Caco-2 (cell line): ENCODE data around the gene DSG2. TPM values are rescaled to one million over a fixed set of nuclear protein-coding genes. Genes with fewer than 3 reads are reported as not detected.
A peak's percentile ranks its signal among the peaks of the same experiment; 100 is the strongest.

Experiments used
- BruUV-seq: library from RNA; stranded (reverse); fragments of 400-500 nt; replicated peaks from 2 replicates; lab custom pipeline; 2021; lab: Mats Ljungman, UMichigan
- CTCF ChIA-PET: fragments of 300-600 bp; sonication (Branson Sonifier 250); formaldehyde crosslinking; loops from one replicate; lab custom pipeline; 2022; ENCODE audit warnings: antibody characterized with exemption; lab: Charles Lee
- POLR2A ChIA-PET: fragments of 300-600 bp; sonication (Branson Sonifier 250); formaldehyde crosslinking; loops from one replicate; lab custom pipeline; 2022; ENCODE audit warnings: antibody characterized with exemption; lab: Charles Lee
- DNase-seq, 2 experiments: peaks; one replicate each; pipeline versions ENCODE4 v3.0.0 to v3.0.0-alpha.2; 2020 to 2022
- H3K27me3 ChIP-seq: replicated peaks from 2 replicates; pipeline ENCODE4 v1.6.0; 2011; ENCODE audit warnings: low read length; ENCODE audit not compliant: control insufficient read depth, insufficient read depth
- H3K36me3 ChIP-seq: 2 replicates; pipeline ENCODE4 v1.5.1; 2011; ENCODE audit warnings: low read length; ENCODE audit not compliant: control insufficient read depth, insufficient read depth
- H3K4me1 ChIP-seq: fragments of 250-450 bp; sonication (Bioruptor Pico); 2 replicates; pipeline ENCODE4 v1.5.1; 2020; ENCODE audit warnings: mild to moderate bottlenecking
- H3K4me3 ChIP-seq: 2 replicates; pipeline ENCODE4 v1.5.1; 2011; ENCODE audit warnings: low read depth, mild to moderate bottlenecking, control low read depth, low read length
- H3K9me3 ChIP-seq: fragments of 250-450 bp; sonication (Bioruptor Pico); 2 replicates; pipeline ENCODE4 v1.5.1; 2020; ENCODE audit warnings: mild to moderate bottlenecking, moderate library complexity
- H3K27ac Mint-ChIP-seq: one replicate; pipeline ENCODE4 v1.8.0; 2022; ENCODE audit warnings: mixed read lengths; ENCODE audit not compliant: unreplicated experiment
- H3K27me3 Mint-ChIP-seq: one replicate; pipeline ENCODE4 v1.8.0; 2022; ENCODE audit warnings: mixed read lengths; ENCODE audit not compliant: insufficient read depth, unreplicated experiment
- H3K36me3 Mint-ChIP-seq: one replicate; pipeline ENCODE4 v1.8.0; 2022; ENCODE audit warnings: mild to moderate bottlenecking, mixed read lengths; ENCODE audit not compliant: insufficient read depth, unreplicated experiment
- H3K4me1 Mint-ChIP-seq: one replicate; pipeline ENCODE4 v1.8.0; 2022; ENCODE audit warnings: low read depth, mixed read lengths; ENCODE audit not compliant: unreplicated experiment
- H3K4me3 Mint-ChIP-seq: one replicate; pipeline ENCODE4 v1.8.0; 2022; ENCODE audit warnings: mild to moderate bottlenecking, moderate library complexity, mixed read lengths; ENCODE audit not compliant: unreplicated experiment
- H3K9me3 Mint-ChIP-seq: one replicate; pipeline ENCODE4 v1.8.0; 2022; ENCODE audit warnings: mixed read lengths; ENCODE audit not compliant: unreplicated experiment
- intact Hi-C: fragments of 100-400 bp; cut with micrococcal nuclease; formaldehyde crosslinking; loops from one replicate; pipeline ENCODE4 v1.10.0; 2022; ENCODE audit not compliant: unreplicated experiment
- total RNA-seq: library from RNA; stranded (reverse); gene quantifications from 2 replicates; pipeline ENCODE4 v1.2.3, GENCODE V29; 2022
- TF ChIP-seq, protein P1 (sequence below), 2 experiments: fragments of 200-600 bp in 1 of 2; IDR thresholded peaks; 1 replicate in 1 of 2; 2 replicates in 1 of 2; pipeline versions ENCODE4 v1.5.1 to v1.8.0; 2011 to 2022; ENCODE audit warnings: antibody characterized with exemption in 1 of 2, control low read depth in 1 of 2, inconsistent platforms in 1 of 2, low read depth in 1 of 2, low read length in 1 of 2, mild to moderate bottlenecking in 1 of 2, moderate library complexity in 1 of 2; ENCODE audit not compliant: insufficient read depth in 1 of 2, severe bottlenecking in 1 of 2, unreplicated experiment in 1 of 2

Gene DSG2
- total RNA-seq, 1 experiment from 2014 or later, result 32.1 TPM

GRCh38 chr18:31562726-31563125 lies 64.7 kb downstream of the DSG2 start:
- Mint-ChIP-seq H3K4me1 (peaks cover 7% of the 10 kb centered on the region), H3K27me3 (no peaks in the 10 kb centered on the region), H3K9me3 (no peaks in the 10 kb centered on the region), H3K36me3 (no peaks in the 10 kb centered on the region), H3K27ac (no peak overlapping the region), H3K4me3 (no peak overlapping the region)
- intact Hi-C loops, result no loop called here
- Histone ChIP-seq H3K27me3 (no peaks in the 10 kb centered on the region), H3K36me3 (no peaks in the 10 kb centered on the region), H3K4me3 (no peak overlapping the region), H3K9me3 (no peaks in the 10 kb centered on the region), H3K4me1 (no peaks in the 10 kb centered on the region)
- CTCF ChIA-PET, result interaction anchor here (0.6 to 1.3 kb wide), 2 partner anchors 28 to 48 kb away, joined by 3 to 4 read pairs; no protein-coding TSS in a partner anchor
- POLR2A ChIA-PET, result no interaction called here
- TF ChIP-seq, protein P1, sequence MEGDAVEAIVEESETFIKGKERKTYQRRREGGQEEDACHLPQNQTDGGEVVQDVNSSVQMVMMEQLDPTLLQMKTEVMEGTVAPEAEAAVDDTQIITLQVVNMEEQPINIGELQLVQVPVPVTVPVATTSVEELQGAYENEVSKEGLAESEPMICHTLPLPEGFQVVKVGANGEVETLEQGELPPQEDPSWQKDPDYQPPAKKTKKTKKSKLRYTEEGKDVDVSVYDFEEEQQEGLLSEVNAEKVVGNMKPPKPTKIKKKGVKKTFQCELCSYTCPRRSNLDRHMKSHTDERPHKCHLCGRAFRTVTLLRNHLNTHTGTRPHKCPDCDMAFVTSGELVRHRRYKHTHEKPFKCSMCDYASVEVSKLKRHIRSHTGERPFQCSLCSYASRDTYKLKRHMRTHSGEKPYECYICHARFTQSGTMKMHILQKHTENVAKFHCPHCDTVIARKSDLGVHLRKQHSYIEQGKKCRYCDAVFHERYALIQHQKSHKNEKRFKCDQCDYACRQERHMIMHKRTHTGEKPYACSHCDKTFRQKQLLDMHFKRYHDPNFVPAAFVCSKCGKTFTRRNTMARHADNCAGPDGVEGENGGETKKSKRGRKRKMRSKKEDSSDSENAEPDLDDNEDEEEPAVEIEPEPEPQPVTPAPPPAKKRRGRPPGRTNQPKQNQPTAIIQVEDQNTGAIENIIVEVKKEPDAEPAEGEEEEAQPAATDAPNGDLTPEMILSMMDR (IDR thresholded peaks at IDR 0.05; ENCODE audit: insufficient read depth in 1 of 2, low read depth in 1 of 2, low read length in 1 of 2, severe bottlenecking in 1 of 2, unreplicated experiment in 1 of 2), result no peak
- no TSS peak for BruUV-seq
- no peak for DNase-seq

- Mint-ChIP-seq H3K36me3 (no peaks in the 10 kb centered on the region), H3K9me3 (no peaks in the 10 kb centered on the region), H3K4me3 (no peak overlapping the region), H3K4me1 (peaks cover 7% of the 10 kb centered on the region), H3K27me3 (no peaks in the 10 kb centered on the region), H3K27ac (no peak overlapping the region)
- no TSS peak for BruUV-seq
- intact Hi-C loops, result no loop called here
- H3K9me3 ChIP-seq, result no peaks in the 10 kb centered on the region
- no peak overlapping the region for H3K4me3 ChIP-seq
- no peaks in the 10 kb centered on the region for H3K4me1 ChIP-seq
- TF ChIP-seq, protein P1 (IDR thresholded peaks at IDR 0.05; ENCODE audit: insufficient read depth in 1 of 2, low read depth in 1 of 2, low read length in 1 of 2, severe bottlenecking in 1 of 2, unreplicated experiment in 1 of 2), result peak in 1 of 2 experiments; percentile 12
- DNase-seq, result no peak
- ChIA-PET POLR2A (interaction anchor here (0.5 to 0.7 kb wide), 2 partner anchors 135 to 258 kb away, joined by 3 to 5 read pairs; no protein-coding TSS in a partner anchor), CTCF (interaction anchor here (1.3 kb wide), 1 partner anchor 47 kb away, joined by 3 read pairs; no protein-coding TSS in a partner anchor)
- no peaks in the 10 kb centered on the region for H3K36me3 ChIP-seq
- no peaks in the 10 kb centered on the region for H3K27me3 ChIP-seq
Observed at GRCh38 chr18:31563778-31564177, 65.8 kb downstream of the DSG2 start.

DNA sequence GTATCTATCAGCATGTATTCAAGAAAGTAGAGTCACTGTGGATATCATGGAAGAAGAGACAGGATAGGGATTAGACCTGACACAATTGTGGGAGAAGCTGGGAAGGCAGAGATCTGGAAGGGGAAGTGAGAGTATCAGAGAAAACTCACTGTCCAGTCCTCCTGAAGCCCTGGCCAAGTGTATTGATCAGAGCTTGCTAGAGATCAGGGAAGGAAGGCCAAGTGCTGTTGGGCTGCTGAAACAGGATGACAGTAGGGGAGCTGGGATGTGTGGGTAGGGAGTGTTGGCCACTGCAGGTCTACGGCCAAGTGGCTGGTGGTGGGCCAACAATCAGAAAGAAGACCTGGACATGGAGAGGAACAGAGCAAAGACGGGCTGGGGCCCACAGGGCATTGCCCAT lies 67.4 kb downstream of the DSG2 start:
- intact Hi-C loops, result no loop called here
- H3K9me3 Mint-ChIP-seq, result no peaks in the 10 kb centered on the region
- TF ChIP-seq, protein P1 (IDR thresholded peaks at IDR 0.05; ENCODE audit: insufficient read depth in 1 of 2, low read depth in 1 of 2, low read length in 1 of 2, severe bottlenecking in 1 of 2, unreplicated experiment in 1 of 2), result no peak
- H3K4me3 Mint-ChIP-seq, result no peak overlapping the region
- ChIA-PET POLR2A (no interaction called here), CTCF (interaction anchor here (1.1 kb wide), 1 partner anchor 22 kb away, joined by 3 read pairs; no protein-coding TSS in a partner anchor)
- no peak overlapping the region for H3K27ac Mint-ChIP-seq
- no peaks in the 10 kb centered on the region for H3K27me3 ChIP-seq
- H3K9me3 ChIP-seq, result no peaks in the 10 kb centered on the region
- no peaks in the 10 kb centered on the region for H3K27me3 Mint-ChIP-seq
- DNase-seq, result no peak
- no peaks in the 10 kb centered on the region for H3K36me3 ChIP-seq
- H3K4me3 ChIP-seq, result no peak overlapping the region
- no TSS peak for BruUV-seq
- no peaks in the 10 kb centered on the region for H3K36me3 Mint-ChIP-seq
- no peaks in the 10 kb centered on the region for H3K4me1 ChIP-seq
- H3K4me1 Mint-ChIP-seq, result peaks cover 7% of the 10 kb centered on the region
